SJSA1 (cell line): ENCODE data around the gene CD8A. TPM values are rescaled to one million over a fixed set of nuclear protein-coding genes. Genes with fewer than 3 reads are reported as not detected.

Source experiments
- DNase-seq, 2 experiments: peaks; one replicate each; pipeline ENCODE4 v3.0.0-alpha.2; 2015 to 2020; ENCODE audit warnings: low spot score in 2 of 2, low read depth in 1 of 2
- H3K27ac ChIP-seq: fragments of 250-450 bp; sonication (Bioruptor Pico); 2 replicates; pipeline ENCODE4 v1.5.1; 2020; ENCODE audit warnings: mild to moderate bottlenecking, moderate library complexity
- H3K27me3 ChIP-seq: fragments of 250-450 bp; sonication (Bioruptor Pico); replicated peaks from 2 replicates; pipeline ENCODE4 v1.5.1; 2020; ENCODE audit warnings: mild to moderate bottlenecking, moderate library complexity
- H3K36me3 ChIP-seq: fragments of 250-450 bp; sonication (Bioruptor Pico); 2 replicates; pipeline ENCODE4 v1.5.1; 2020; ENCODE audit warnings: mild to moderate bottlenecking
- H3K4me1 ChIP-seq: fragments of 250-450 bp; sonication (Bioruptor Pico); replicated peaks from 2 replicates; pipeline ENCODE4 v1.6.1; 2021; ENCODE audit warnings: mild to moderate bottlenecking
- H3K4me3 ChIP-seq: fragments of 250-450 bp; sonication (Bioruptor Pico); 2 replicates; pipeline ENCODE4 v1.5.1; 2020; ENCODE audit warnings: mild to moderate bottlenecking
- H3K9me3 ChIP-seq: fragments of 250-450 bp; sonication (Bioruptor Pico); replicated peaks from 2 replicates; pipeline ENCODE4 v1.5.1; 2020; ENCODE audit warnings: mild to moderate bottlenecking
- total RNA-seq: library from RNA; depleted of rRNA; stranded (reverse); fragments of >200 nt; shearing (Covaris generic); gene quantifications from 2 replicates; pipeline ENCODE4 v1.2.3, GENCODE V29; 2014

CD8A gene
- total RNA-seq, 1 experiment from 2014 or later, result not detected

DNA sequence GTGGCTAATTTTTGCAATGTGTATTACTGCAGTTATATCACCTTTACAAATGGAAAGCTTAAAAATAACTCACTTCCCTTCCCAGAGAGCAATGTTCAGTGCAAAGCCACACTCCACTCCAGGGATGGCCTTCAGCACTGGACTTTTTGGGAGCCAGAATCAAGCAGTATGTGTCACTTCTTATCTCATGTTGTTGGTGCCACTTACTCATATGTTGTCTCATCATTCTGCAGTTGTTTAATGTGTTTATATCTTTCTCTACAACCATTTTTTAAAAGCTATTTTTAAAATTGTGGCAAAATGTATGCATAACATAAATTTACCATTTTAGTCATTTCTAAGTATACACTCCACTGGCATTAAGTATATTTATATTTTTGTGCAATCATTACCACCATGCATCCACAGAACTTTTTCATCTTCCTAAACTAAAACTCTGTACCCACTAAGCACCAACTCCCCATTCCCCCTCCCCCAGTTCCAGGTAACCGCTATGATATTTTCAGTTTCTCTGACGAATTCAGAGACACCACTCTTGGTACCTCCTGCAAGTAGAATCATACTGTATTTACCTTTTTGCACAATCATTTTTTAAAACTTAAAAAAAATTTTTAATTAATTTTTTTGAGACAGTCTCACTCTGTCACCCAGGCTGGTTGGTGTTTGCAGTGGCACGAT lies 32.1 kb upstream of the CD8A start:
- no peaks in the 10 kb centered on the region for H3K36me3 ChIP-seq
- DNase-seq, result no peak

DNA sequence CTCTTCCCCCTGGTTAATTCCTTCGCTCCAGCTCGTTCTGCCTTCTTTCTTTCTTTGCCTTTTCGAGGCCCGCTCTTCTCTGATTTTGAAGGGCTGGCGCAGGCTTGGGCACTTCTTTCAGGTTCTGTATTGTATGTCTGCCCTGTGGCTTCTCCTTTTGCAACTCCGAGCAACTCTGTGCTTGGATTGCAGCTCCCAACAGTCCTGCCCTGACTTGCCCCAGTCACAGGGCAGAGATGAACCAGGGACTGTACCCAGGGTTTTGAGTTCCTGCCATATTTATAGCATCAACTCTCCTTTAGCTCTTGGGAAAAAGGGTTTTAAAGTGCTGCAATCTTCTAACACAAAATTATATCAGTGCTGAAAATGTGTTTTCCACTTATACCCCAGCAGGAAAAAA lies 31.1 kb upstream of the CD8A start:
- DNase-seq, result no peak
- no peaks in the 10 kb centered on the region for H3K4me1 ChIP-seq

More for the DNA sequence above, 32.1 kb upstream of the CD8A start:
- H3K4me1 ChIP-seq, result no peaks in the 10 kb centered on the region
- H3K27me3 ChIP-seq, result peaks cover 3% of the 10 kb centered on the region; the same call in 1 of the 2 replicates
- H3K27ac ChIP-seq, result no peak overlapping the region
- no peaks in the 10 kb centered on the region for H3K9me3 ChIP-seq
- no peak overlapping the region for H3K4me3 ChIP-seq

DNA sequence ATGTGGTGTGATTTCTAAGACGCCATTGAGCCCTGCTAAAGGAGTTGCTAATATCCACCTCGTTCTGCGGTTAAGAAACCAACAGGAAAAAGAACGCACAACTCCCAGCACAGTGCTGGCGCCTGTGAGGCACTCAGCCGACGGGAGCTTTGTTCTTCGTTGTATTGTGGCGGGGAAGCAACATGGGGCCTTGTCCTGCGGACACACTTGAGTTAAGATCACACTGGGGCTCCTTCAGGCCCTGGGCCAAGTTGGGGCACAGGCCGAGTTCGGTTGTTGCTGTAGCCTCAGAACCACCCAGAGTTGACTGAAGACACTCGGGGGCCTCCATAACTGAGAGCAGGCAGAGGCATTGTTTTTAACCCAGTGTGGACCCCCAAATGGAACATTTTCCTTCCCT lies 30.6 kb upstream of the CD8A start:
- Histone ChIP-seq H3K4me1 (no peaks in the 10 kb centered on the region), H3K27ac (no peak overlapping the region), H3K9me3 (no peaks in the 10 kb centered on the region), H3K27me3 (peaks cover 3% of the 10 kb centered on the region; the same call in 1 of the 2 replicates), H3K4me3 (no peak overlapping the region), H3K36me3 (no peaks in the 10 kb centered on the region)
- no peak for DNase-seq

More for the DNA sequence above, 31.1 kb upstream of the CD8A start:
- Histone ChIP-seq H3K27ac (no peak overlapping the region), H3K9me3 (no peaks in the 10 kb centered on the region), H3K27me3 (peaks cover under 1% of the 10 kb centered on the region; the same call in 1 of the 2 replicates), H3K36me3 (no peaks in the 10 kb centered on the region), H3K4me3 (no peak overlapping the region)

DNA sequence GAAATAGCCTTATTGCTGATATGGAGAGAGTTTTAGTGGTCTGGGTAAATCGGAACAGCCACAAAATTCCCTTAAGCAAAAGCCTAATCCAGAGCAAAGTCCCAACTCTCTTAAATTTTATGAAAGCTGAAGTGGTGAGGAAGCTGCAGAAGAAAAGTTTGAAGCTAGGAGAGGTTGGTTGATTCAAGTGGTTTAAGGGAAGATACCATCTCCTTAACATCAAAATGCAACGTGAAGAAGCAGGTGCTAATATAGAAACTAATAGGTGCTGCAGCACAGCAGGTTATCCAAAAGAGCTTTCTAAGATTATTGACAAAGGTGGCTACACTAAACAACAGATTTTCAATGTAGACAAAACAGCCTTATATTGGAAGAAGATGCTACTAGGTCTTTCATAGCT lies 28.2 kb upstream of the CD8A start:
- peaks cover 3% of the 10 kb centered on the region; the same call in 1 of the 2 replicates for H3K27me3 ChIP-seq
- no peaks in the 10 kb centered on the region for H3K9me3 ChIP-seq
- H3K36me3 ChIP-seq, result no peaks in the 10 kb centered on the region
- DNase-seq, result no peak
- no peak overlapping the region for H3K27ac ChIP-seq
- H3K4me1 ChIP-seq, result no peaks in the 10 kb centered on the region
- no peak overlapping the region for H3K4me3 ChIP-seq

DNA sequence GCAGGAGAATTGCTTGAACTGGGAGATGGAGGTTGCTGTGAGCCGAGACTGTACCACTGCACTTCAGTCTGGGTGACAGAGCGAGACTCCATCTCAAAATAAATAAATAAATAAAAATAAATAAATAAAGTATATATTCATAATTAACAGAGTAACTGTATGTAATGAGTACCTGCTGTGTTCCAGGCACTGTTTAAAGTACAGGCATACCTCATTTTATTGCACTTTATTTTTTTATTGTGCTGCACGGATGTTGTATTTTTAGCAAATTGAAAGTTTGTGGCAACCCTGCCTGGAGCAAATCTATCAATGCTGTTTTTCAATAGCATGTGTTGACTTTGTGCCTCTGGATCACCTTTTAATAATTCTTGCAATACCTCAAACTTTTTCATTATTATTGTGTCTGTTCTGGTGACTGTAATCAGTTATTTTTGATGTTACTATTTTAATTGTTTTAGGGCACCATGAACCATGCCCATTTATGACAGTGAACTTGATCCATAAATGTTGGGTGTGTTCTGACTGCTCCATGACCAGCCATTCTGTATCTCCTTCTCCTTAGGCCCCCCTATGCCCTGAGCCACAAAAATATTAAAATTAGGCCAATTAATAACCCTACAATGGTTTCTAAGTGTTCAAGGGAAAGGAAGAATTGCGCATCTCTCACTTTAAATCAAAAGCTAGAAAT lies 27.5 kb upstream of the CD8A start:
- no peak for DNase-seq
- H3K27me3 ChIP-seq, result peaks cover 3% of the 10 kb centered on the region; the same call in 1 of the 2 replicates

DNA sequence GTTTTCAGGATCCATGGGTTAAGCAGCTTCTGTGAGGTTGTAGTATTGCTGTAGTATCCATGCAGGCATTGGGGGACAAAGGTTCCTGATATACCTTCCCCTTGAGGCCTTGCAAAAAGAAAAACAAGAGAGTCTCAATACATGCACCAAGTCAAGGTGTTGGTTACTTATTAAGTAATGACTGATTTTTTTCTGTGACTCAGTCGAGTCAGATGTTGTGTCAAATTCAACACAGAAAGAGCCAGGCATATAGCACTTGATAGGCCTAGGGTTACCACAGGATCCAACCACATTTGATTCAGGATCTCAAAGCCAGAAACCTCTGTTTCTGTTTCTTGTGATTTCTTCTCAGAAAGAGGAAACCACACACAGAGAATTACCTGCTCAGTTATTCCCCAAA lies 24.9 kb upstream of the CD8A start:
- Histone ChIP-seq H3K27me3 (peaks cover 7% of the 10 kb centered on the region; the same call in 1 of the 2 replicates), H3K4me1 (no peaks in the 10 kb centered on the region), H3K4me3 (no peak overlapping the region), H3K9me3 (no peaks in the 10 kb centered on the region), H3K36me3 (no peaks in the 10 kb centered on the region), H3K27ac (no peak overlapping the region)
- DNase-seq, result no peak

More for the DNA sequence above, 27.5 kb upstream of the CD8A start:
- H3K27ac ChIP-seq, result no peak overlapping the region
- H3K4me1 ChIP-seq, result no peaks in the 10 kb centered on the region
- H3K36me3 ChIP-seq, result no peaks in the 10 kb centered on the region
- no peak overlapping the region for H3K4me3 ChIP-seq
- H3K9me3 ChIP-seq, result no peaks in the 10 kb centered on the region

DNA sequence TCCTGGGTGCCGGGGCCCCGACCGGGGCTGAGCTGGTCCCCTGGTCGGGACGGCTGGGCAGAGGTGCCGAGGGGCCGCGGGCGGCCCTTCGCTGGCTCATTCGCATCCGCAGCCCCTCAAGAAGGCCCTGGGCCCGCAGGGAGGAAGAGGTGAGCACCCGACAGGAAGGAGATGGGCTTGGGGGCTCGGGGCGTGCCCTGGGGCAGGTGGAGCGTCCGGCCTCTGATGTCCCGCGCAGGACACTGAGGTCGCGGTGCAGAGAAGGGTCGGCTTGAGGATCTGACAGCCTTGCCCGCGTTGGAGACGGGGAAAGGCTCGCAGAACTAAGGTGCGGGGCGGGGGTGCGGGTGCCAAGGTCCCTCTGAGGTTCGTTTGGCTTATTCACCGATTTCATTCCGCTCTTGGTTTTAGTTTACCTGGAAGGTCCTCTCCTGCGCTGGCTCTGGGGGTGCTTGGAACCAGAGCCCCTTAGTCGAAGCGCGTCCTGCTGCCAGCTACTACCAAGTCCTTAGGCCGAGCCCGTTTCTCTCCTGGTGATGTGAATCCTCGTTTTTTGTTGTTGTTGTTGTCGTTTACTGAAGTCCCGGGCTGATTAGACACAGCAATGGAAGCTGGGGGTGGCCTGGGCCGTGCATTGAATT lies 18.9 kb upstream of the CD8A start:
- peaks cover 18% of the 10 kb centered on the region for H3K27me3 ChIP-seq
- DNase-seq, result no peak
- H3K4me3 ChIP-seq, result no peak overlapping the region
- H3K36me3 ChIP-seq, result no peaks in the 10 kb centered on the region
- H3K27ac ChIP-seq, result no peak overlapping the region
- H3K9me3 ChIP-seq, result no peaks in the 10 kb centered on the region
- H3K4me1 ChIP-seq, result peaks cover 16% of the 10 kb centered on the region

DNA sequence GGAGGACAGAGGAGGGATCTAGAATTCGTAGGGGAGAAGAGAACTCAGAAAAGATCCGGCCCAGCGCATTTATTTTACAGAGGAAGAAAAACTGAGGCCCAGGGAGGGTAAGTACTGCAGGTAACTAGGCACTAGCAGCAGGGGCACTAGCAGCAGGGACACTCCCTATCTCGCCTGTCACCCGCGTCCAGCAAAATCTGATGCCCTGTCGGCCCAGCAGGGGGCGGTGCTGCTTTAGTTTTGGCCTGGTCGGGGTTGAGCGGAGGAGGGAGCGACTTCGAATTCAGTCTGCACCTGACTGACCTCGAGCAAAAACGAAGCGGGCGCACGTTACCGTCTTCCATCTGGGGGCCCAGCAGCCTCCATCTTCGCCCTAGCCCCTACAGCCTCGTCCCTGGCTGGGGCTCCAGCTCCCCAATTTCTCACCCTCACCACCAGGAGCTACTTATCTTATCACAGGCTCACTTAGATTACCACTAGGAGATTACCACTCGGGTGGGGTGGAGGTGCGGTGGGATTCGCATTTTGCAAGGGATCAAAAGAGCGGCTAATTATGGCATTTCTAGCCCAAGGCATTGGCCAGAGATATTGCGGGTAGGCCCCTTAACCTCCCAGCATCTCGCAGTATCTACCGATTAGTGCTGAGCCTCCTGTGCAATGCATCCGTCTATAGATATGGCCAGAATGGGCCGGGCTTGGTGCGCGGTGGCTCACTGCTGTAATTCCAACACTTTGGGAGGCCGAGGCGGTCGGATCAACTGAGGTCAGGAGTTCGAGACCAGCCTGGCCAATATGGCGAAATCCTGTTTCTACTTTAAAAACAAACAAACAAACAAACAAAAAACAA lies 17.8 kb upstream of the CD8A start:
- H3K27me3 ChIP-seq, result peaks cover 18% of the 10 kb centered on the region

DNA sequence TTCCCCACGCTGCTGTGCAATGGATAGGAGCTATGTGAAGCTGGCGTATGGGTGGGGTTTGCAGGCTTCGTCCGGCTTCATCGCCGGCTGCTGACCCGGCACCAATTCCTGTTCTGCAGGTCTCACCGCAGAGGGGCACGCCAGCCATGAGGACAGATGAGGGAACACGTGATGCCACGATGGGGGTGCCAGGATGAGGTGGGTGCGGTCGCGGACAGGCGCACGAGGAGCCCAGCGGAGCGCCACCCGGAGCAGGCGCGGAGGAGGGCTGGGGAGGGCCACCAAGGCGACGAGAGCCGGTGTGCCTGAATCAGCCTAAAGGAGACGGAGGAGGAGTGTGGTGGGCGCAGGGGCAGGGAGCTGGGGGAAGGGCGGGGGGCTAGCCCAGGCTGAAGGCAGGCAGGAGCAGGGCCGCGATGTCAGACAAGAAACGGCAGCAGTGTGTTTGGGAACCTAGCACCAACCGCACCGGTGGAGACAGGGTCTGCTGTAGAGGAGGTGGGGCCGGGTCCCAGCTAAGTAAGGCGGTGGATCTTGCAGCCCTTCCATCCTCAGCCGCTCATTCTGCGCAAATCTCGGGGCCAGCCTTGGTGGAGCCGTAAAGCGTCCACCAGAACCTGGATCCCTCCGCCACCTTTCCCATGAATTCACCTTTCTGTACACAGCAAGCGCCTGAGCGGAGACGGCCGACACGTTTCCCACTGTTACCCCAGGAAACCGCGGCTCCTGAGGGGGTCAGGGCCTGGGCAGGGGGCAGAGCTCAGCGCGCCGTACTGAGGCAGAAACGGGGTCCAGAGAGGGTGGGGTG lies 17.0 kb upstream of the CD8A start:
- Histone ChIP-seq H3K36me3 (no peaks in the 10 kb centered on the region), H3K4me1 (peaks cover 16% of the 10 kb centered on the region), H3K27me3 (peaks cover 18% of the 10 kb centered on the region), H3K9me3 (no peaks in the 10 kb centered on the region), H3K4me3 (peak overlapping the region; percentile 26), H3K27ac (no peak overlapping the region)
- DNase-seq, result no peak

More for the DNA sequence above, 17.8 kb upstream of the CD8A start:
- Histone ChIP-seq H3K27ac (no peak overlapping the region), H3K4me3 (no peak overlapping the region), H3K4me1 (peaks cover 16% of the 10 kb centered on the region), H3K36me3 (no peaks in the 10 kb centered on the region), H3K9me3 (no peaks in the 10 kb centered on the region)
- peak; percentile 73 to 82 for DNase-seq

DNA sequence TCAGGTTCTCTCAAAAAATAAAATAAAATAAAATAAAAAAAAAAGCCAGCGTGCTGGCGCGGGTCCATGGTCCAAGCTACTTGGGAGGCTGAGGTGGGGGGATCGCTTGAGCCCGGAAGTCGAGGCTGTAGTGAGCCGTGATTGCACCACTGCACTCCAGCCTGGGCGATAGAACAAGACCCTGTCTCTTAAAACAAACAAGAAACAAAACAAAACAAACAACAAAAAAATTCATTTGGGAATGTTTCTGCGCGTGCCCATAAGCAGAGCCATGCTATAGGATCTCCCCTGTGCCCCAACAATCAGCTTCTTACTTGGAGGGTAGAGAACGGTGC lies 16.4 kb upstream of the CD8A start:
- no peaks in the 10 kb centered on the region for H3K9me3 ChIP-seq
- peak in 1 of 2 experiments; percentile 15 for DNase-seq
- no peak overlapping the region for H3K27ac ChIP-seq
- no peaks in the 10 kb centered on the region for H3K36me3 ChIP-seq
- H3K4me3 ChIP-seq, result peak overlapping the region; percentile 26
- H3K4me1 ChIP-seq, result peaks cover 16% of the 10 kb centered on the region
- H3K27me3 ChIP-seq, result peaks cover 18% of the 10 kb centered on the region

DNA sequence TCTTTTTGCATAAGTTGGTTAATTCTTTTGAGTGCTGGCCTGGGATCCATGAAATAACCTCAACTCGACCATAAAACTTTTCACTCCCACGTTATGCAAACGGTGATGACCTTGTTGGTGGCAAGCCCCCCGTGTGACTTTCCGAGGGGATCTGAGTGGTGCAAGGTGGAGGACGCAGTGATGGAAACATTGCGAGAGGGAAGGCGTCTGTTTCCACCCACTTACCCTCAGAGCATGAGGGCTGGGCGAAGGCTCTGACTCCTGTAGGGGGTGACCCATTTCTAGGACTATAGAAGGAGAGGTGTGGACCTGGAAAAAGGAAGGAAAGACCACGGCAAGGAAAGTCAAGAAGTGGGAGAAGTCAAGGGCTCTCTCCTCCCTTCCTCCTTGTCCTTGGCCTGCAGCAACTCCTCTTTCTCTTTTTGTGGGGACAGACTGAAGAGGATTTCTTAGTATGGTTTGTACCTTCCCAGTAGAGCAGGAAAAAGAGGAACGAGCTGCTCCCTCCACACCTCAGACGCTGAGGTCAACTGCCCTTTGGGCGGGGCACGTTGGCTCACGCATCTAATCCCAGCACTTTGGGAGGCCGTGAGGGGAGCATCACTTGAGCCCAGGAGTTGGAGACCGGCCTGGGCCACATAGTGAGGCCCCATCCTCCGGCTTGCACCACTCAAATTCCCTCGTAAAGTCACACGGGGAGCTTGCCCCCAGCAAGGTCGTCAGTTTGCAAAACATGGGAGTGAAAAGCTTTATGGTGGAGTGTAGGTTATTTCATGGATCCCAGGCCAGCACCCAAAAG lies 15.5 kb upstream of the CD8A start:
- no peak overlapping the region for H3K4me3 ChIP-seq
- H3K36me3 ChIP-seq, result no peaks in the 10 kb centered on the region
- peaks cover 16% of the 10 kb centered on the region for H3K4me1 ChIP-seq
- DNase-seq, result no peak
- no peaks in the 10 kb centered on the region for H3K9me3 ChIP-seq
- peaks cover 14% of the 10 kb centered on the region for H3K27me3 ChIP-seq
- no peak overlapping the region for H3K27ac ChIP-seq

DNA sequence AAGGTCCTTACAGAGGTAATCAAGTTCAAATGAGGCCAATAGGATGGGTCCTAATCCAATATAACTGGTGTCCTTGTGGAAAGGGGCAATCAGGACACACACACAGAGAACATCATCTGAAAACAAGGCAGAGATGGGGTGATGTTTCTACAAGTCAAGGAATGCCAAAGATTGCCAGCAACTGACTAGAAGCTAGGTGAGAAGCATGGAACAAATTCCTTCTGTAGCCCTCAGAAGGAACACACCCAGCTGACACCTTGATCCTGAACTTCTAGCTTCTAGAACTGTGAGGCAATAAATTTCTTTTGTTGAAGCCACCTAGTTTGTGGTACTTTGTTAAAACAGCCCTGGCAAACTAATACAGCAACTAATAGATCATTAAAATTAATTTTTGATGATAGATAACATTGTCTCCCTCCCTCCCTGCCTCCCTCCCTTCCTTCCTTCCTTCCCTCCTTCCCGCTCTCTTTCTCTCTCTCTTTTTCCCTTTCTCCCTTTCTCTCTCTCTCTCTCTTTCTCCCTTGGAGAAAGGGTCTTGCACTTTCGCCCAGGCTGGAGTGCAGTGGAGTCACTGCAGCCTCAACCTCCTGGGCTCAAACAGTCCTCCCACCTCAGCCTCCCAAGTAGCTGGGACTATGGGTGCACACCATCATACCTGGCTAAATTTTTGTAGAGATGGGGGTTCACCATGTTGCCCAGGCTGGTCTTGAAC lies 10.3 kb upstream of the CD8A start:
- peaks cover 8% of the 10 kb centered on the region for H3K27me3 ChIP-seq
- peaks cover 6% of the 10 kb centered on the region for H3K9me3 ChIP-seq
- H3K27ac ChIP-seq, result no peak overlapping the region
- H3K36me3 ChIP-seq, result no peaks in the 10 kb centered on the region
- no peak for DNase-seq
- H3K4me3 ChIP-seq, result no peak overlapping the region
- no peaks in the 10 kb centered on the region for H3K4me1 ChIP-seq
